Activated gamma-delta T cell (primary cell): ENCODE results near the gene SMIM1.
"Not testable (repeated sequence)": the region's sequence is repeated elsewhere in the genome, so short reads cannot be mapped to it uniquely, and the experiment has no call there.

Experiments used
- DNase-seq: peaks from one replicate; lab custom pipeline; 2025; lab: John Stamatoyannopoulos, UW

The SMIM1 gene

DNA sequence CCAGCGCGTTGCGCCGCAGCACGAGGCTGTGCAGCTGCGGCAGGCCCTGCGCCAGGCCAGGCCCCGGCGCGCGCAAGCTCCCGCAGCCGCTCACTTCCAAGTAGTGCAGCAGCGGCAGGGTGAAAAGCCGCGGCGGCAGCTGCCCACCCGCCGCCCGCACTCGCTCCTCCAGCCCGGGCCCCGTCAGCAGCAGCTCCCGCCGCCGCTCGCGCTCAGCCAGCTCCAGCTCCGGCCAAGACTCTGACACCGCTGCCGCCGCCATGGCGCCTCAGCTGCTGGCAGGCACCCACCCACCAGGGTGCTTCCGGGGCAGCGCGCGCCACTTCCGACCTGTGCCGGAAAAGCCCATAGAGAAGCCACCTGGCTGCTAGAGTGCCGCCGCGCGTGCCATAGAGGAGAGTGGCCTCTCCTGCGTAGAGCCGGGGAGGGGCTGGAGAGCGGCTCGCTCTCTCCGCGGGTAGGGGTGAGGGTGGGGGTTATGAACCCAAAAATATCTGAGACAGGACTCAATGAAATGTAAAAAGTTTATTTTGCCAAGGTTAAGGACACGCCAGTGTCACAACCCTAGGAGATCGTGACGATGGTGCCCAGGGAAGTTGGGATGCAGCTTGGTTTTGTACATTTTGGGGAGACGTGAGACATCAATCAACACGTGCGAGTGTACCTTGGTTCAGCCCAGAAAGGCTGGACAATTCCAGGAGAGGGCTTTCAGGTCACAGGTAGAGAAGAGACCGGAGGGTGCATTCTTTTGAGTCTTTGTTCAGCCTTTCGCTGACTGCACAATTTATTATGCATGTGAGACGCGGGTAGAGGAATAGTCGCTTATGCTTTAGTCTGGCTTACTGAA is 23.9 kb downstream of the SMIM1 start, which contains the start of gene LRRC47:
Gene LRRC47, minus strand, starts transcription at position 284 of the 847 bp plus-strand sequence. Its CDS starts 22 bp downstream, at position 262.
- DNase-seq: peak; percentile 94

DNA sequence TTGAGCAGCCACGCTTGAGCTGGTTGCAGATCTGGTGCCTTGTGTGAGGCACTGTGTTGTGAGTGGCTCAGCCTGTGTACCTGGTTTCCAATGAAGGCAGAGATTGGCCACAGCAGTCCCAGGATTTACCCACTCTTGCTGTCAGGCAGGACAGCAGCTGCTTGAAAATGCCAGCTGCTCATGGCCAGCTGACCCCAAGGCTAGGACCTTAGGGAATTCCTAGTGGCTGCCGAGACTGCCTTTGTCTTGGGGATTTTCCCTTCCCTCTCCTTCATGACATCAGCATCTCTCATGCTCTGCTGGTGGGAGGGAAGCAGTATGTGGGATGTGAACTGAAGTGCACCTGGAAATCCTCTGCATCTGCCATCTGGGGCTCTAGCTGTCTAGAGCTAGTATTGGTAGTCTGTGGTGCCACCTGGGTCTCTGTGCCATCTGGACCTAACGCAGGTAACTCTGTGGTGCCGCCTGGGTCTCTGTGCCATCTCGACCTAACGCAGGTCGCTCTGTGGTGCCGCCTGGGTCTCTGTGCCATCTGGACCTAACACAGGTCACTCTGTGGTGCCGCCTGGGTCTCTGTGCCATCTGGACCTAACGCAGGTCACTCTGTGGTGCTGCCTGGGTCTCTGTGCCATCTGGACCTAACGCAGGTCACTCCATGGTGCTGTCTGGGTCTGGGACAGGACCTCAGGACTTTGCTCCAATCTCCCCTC is 27.6 kb downstream of the SMIM1 start:
- DNase-seq: no peak

DNA sequence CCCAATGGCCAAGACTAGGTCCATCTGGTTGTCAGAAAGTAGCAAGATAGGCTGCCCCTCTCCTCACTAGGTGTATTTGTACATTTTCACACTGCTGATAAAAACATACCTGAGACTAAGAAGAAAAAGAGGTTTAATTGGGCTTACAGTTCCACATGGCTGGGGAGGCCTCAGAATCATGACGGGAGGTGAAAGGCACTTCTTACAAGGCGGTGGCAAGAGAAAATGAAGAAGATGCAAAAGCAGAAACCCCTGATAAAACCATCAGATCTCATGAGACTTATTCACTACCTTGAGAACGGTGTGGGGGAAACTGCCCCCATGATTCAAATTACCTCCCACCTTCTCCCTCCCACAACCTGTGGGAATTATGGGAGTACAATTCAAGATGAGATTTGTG is 28.2 kb downstream of the SMIM1 start:
- DNase-seq: not testable (repeated sequence)

DNA sequence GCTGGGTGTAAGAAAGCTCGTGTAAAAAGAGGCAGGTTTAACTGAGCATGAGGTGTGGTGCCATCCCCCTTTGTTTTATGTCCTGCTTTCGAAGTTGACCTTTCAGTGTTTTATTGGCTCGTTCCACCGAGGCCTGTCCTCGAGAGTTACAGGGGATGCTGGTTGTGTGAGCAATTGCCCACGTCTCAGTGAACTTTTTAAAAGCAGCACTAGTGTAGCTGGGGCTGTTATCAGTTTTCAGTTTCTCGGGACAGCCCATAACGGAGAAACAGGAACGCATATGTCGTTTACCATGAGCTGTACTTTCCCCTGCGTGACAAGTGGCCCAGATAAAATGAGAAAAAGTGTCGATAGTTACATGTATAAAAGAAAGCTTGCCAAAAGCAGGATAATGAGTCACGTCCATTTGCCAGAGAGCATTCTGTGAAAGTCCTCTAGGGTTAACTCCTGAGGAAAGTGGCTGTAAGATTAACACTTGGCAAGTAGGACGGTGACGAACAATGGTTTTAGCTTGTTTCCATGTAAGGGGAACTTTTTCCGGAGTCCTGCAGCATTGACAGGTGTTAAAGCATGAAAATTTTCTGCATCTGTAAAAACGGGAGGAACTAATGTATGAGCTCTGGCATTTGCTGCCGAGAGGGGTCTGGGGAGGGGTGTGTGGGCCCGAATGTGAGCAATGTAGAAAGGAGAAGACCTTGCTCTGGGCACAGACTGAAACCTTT is 31.5 kb downstream of the SMIM1 start:
- DNase-seq: no peak

DNA sequence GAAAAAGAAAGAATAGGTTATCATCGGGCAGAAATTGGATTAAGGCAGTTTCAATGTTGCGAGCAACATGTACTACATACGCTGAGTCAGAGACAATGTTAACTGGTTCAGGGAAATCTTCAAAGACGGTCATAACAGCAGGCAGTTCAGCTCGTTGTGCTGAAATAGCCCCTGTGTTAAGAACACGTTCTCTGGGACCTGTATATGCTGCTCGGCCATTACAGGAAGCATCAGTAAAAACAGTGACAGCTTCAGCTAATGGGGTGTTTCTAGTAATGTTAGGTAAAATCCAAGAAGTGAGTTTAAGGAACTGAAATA is 32.0 kb downstream of the SMIM1 start:
- not testable (repeated sequence) for DNase-seq

DNA sequence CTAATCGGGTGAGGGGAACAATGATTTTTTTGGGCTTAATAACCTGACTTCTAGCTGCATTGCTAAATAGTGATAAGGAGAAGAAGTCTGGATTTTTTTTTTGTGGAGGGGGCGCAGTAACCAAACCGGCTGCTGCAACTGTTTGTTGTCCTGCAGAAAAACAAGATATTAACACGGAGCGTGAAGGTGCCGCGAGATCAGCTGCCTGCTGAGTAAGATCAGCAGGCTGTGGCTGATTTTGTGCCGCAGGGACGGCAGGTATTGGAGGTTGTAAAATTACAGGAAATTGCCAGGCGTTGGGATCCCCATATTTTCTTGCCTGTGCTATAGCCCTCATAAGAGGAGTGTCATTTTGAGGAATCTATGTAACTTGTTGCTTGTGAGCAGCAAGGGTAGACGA is 32.5 kb downstream of the SMIM1 start:
- no peak for DNase-seq

DNA sequence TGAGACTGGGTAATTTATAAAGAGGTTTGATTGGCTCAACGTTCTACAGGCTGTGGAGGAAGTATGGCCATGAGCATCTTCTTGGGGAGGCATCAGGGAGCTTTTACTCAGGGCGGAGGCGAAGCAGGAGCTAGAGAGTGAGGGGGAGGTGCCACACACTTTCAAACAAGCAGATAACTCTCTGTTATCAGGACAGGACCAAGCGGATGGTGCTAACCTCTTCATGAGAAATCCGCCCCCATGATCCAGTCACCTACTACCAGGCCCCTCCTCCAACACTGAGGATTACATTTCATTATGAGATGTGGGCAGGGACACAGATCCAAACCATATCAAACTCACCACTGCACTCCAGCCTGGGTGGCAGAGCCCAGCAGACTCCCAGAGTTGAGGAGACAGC is 35.2 kb downstream of the SMIM1 start:
- DNase-seq: no peak

DNA sequence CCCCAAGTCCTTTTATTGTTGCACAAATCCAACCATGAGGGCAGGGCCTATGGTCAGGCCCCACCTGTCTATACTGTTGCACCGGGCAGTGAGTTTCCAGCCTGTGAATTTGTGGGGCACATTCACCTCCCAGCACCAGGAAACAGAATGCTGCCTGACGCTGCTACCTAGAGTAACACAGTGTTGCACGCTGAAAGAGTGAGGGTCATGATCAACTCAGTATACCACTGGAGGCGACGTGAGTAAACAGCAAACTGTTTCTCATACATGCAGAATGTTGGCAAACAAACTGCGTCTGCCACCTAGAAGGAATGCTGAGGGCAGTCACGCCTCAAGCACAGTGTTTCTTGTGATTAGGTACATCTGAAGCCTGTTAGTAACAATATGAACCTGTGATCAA is 37.1 kb downstream of the SMIM1 start:
- no peak for DNase-seq

DNA sequence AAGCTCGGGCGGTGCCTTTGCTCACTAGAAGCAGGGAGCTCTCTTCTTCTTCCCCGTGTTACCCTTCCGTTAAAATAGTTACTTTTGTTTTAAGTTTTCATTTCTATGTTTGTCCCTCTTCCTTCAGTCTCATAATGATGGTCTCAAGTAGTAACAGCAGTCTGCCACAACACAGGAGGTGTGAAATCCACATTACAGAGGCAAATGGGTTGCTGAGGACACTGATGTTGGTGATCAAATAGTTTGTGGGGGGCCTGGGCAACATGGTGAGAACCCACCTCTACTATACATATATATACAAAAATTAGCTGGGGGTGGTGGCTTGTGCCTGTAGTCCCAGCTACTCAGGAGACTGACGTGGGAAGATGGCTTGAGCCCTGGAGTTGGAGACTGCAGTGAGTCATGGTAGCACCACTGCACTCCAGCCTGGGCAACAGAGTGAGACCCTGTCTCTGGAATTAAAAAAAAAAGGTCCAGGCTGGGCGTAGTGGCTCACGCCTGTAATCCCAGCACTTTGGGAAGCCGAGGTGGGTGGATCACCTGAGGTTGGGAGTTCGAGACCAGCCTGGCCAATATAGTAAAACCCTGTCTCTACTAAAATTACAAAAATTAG is 37.7 kb downstream of the SMIM1 start:
- DNase-seq: not testable (repeated sequence)

DNA sequence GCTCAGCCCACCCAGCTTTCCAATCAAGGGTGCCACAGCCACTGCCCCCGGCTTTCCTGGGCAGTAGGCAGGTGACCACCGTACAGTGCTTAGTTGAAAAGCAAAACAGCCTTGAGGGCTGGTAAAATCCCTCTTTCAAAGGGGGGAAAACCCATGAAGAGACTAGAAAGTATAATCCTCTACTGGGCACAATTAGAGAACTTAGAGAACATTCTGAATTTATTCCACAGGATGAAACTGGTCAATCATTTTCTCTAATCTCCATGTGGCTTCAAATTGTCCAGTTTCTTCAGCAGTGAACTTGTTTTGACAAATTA is 39.0 kb downstream of the SMIM1 start:
- DNase-seq: no peak

DNA sequence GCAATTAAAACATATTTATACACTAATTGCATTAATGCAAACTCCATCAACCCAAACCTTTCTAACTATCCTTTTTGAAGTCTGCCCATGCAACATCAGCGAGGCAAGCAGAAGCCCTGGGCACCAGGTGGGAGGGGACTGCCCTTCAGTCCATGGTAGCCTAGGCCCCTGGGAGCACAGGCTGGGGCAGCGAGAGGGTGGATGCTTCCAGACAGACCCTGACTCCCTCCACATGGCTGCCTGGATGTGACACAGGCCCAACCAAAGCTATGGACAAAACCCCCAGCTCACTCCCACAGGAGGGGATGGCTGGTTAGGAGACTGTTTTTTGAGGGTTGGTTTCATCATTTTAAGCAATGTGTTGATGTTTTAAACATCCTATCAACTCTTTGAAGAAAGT is 41.5 kb downstream of the SMIM1 start:
- DNase-seq: no peak

DNA sequence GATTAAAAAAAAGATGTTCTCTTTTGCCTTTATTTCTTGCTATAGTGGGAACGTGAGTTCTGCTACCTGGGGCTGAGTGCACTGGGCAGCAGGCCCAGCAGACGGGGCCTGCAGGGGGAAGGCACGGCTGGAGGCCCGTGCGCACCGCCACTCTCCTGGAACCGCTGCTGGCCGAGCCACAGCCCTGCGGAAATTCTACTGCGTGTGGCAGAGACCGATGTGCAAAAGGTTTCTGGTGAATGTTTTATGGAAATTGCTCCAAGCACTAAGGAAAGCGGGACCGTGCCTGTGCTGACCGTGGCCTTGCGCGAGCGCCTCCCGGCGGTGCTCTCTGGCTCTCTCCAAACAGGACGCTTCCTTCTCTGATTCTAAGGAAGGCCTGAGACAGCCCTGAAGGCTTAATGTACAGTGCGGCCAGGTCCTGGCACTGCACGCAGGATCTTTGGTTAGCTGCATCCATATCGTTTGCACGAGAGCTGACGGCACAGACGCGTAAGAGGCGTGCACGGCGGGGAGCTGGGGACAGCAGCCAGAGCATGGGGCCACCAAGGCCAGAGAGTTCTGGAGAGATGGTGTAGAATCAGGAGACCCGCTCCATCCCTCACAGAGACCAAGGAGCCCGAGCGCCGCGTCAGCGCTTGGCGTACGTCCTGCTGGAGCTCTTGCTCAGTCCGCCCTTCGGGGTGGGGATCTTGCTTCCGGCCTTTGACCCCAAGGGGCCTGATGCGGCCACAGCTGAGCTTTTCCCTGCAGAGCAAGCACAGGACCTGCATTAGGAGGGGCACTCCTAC is 42.4 kb downstream of the SMIM1 start:
- no peak for DNase-seq

DNA sequence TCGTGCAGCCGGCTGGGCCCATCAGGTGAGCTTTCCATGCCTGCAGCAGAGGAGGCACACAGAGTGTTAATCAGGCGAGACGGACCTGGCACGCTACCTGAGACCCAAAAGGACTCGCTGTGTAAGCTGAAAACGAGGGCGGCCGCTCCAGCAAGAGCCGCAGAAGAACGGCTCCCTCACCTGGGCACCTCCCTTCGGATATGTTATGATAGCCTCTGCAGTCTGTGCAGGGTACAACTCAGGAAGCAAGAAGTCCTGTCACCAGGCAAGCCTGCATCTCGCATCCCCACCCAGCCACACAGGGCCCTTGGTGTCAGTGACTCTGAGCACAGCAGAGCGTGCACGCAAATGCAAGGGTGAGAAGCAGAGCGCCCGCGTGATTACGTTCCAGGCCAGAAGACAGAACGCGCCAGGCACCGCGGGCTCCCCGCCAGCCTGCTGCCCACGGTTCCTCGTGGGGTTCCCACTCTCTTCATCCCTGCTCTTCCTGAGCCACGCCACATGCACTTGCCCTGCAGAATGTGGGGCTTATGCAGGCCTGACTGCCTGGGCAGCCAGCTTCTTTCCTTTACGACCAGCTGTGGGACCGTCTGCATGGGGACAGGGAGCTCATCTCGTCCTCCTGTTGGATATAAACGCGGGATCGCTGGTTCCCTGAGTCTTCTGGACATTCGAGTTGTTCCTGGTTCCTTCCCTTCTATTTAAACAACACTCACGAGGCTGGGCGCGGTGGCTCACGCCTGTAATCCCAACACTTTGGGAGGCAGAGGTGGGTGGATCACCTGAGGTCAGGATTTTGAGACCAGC is 44.0 kb downstream of the SMIM1 start:
- DNase-seq: no peak

DNA sequence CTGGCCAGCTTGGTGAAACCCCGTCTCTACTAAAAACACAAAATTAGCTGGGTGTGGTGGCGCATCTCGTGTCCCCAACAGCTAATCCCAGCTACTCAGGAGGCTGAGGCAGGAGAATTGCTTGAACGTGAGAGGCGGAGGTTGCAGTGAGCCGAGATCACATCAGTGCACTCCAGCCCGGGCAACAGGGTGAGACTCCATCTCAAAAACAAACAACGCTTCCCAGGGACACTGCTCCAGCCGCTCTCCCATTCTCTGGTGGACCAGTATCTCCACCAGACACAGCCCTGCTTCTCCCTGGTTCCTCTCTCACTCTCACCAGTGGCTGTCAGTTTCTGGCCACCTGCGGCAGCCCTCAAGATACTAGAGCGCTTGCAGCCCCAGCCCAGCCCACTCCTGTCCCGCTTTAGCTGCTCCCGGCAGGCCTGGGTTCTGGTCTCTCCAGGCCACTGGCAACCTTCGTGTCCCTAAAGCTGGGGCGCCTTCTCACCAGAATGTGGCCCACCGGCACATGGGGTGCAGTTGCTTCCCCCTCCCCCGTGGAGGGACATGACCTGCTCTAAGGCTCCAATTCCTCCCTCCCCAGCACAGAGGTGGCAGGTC is 44.7 kb downstream of the SMIM1 start:
- DNase-seq: no peak

DNA sequence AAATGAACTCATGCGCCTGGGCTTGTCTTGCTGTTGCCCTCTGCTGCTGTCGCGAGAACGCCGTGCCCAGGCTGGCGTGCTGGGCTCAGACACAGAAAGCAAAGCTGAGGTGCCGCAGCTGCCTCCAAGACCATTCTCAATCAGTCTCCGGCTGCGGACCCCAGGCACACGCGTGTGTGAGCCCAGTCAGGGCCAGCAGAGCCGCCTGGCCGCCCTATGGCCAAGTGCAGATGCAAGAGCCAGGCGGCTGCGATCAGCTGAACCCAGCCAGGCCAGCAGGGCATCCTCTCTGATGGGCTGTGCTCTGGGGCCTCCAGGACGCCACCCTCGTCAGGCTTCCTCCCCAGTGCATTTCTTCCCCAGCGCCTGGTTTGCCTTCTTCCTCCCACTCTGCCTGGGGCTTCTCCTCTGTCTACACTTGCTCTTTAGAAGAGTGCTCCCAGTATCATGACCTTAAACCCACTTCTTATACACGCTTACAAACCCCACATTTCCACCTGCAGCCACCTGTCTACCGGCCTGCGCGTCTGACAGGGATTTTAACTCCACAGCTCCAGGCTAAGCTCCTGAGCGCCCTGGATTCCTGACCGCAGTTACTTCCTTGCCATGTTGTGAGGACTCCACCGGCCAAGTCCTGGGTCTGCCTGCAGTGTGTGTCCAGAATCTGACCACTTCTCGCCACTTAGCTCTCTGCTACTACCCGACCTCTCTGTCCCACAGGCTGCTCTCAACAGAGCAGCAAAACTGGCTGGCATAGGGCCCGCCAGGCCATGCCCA is 45.5 kb downstream of the SMIM1 start:
- no peak for DNase-seq

DNA sequence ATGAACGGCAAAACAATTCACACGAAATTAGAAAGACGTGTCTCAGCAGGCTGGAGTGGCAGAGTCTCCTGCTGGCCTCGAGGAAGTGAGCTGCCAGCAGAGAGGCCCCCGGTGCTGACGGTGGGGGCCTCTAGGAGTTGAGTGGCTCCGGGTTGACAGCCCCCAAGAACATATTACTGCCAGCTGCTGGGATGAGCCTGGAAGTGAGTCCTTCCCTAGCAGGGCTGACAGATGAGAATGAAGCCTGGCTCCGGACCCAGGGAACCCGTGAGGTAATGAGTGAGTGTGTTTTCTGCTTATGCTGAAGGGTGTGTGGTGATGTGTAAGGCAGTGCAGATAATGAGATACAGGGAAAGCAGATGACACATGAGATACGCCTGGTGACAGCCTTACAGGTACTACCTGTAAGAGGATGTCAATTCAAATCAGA is 47.2 kb downstream of the SMIM1 start:
- DNase-seq: no peak

DNA sequence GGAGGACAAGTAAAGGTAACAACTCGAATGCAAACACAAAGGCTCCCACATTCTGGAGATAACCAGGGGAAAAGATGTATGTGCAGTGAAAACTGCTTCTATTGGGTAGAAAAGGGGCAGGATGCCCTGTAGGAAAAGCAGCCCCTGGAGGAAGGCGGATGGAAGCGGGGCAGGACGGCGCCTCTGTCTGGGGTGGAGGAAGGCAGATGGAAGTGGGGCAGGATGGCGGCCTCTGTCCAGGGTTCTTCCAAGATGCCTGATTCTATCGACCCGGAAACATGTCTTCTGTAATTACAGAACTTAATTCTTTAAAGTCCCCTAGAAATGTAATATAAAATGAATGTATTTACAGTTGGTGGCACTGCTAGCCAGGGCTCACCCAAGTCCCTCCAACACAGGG is 47.8 kb downstream of the SMIM1 start:
- DNase-seq: no peak

DNA sequence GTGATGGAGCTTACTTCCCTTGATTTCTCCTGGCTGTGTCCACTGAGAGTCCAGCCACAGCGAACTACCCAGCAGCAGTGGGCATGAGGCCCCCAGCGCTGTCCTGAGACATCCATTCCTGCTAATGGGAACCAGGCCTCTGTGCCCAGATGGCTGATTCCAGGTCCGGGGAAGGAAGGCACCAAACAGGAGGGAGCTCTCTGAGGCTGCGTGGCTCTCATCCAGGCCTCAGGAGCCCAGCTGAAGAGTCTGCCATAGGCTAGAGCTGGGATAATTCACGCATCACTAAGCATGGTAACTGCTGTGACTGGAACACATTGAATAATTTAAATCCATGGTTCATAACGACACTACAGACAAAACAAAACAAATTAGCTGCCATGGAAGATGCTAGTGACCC is 48.5 kb downstream of the SMIM1 start:
- DNase-seq: no peak

DNA sequence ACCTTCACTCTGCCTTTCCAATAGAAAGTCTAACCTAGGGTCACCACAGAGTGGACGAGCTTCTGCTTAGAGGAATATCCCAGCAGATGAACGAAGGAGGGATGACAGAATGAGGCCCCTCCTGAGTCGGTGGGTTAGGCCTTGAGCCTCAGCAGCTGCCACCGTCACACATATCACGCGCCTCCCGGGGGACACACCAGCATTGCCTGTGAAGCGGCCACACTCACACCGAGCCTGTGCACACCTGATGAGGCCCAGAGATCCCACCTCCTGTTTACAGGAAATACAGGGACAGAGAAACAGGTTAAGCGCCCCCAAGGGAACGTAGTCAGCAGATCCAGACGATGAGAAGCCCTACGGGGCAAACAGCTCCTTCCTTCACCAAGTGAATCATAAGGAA is 48.9 kb downstream of the SMIM1 start:
- no peak for DNase-seq

DNA sequence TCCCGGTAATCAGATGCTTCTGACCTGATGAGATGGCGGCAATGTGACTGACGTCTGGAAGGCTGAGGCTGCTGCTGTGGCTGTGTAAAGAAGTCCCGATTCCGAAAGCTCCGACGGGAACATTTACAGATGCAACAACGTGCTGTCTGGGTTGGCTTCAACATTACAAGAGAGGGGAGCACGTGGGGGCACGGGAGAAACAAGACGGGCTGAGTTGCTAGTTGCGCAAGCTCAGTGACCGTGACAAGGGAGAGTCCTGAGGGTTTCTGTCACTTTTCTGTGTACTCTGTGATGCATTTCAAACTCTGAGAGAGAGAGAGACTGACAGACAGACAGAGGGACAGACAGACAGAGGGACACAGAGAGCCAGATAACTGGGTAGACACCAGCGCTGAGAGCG is 49.4 kb downstream of the SMIM1 start:
- DNase-seq: no peak
